C4-2B (cell line): ENCODE results near the gene WDR72.

Experiments used
- CTCF ChIP-seq: fragments of 450-650 bp; conservative IDR thresholded peaks from 2 replicates; pipeline ENCODE4 v1.5.1; 2017; ENCODE audit warnings: mild to moderate bottlenecking
- ZFX ChIP-seq: fragments of 450-650 bp; IDR thresholded peaks from 2 replicates; pipeline ENCODE4 v1.6.1; 2017

GRCh38 chr15:53473435-53473834, 286.0 kb downstream of the WDR72 start:
- TF ChIP-seq CTCF (no peak), ZFX (no peak)
